Fibroblast of pulmonary artery (primary cell): ENCODE results near the gene UBE3C.

Experiments
- DNase-seq: peaks from one replicate; pipeline ENCODE4 v3.0.0-alpha.2; 2010; ENCODE audit warnings: low read depth
- H3K4me3 ChIP-seq: replicated peaks from 2 replicates; pipeline ENCODE4 v1.5.1; 2011; ENCODE audit warnings: low read depth, mild to moderate bottlenecking, control low read depth, low read length, moderate library complexity
- TF ChIP-seq, protein P1 (sequence below): IDR thresholded peaks from 2 replicates; pipeline ENCODE4 v1.5.1; 2011; ENCODE audit warnings: mild to moderate bottlenecking, control low read depth, low read length, inconsistent platforms; ENCODE audit errors: missing control alignments

UBE3C gene

DNA sequence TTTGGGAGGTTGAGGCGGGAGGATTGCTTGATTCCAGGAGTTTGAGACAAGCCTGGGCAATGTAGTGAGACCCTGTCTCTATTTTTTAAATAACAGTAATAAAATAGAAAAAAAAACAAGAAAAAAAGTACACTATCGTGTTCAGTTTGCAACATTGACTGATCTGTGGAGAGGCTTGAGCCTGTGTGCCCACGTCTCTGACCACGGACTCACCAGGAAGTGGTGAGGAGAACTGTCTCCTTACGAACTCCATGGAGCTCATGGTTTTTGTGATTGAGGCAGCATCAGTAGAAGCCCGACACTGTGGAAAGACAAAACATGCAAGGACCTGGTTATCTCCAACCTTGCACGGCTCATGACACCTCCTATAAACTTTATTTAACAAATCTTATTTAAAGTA lies 174.2 kb downstream of the UBE3C start:
- TF ChIP-seq, protein P1, sequence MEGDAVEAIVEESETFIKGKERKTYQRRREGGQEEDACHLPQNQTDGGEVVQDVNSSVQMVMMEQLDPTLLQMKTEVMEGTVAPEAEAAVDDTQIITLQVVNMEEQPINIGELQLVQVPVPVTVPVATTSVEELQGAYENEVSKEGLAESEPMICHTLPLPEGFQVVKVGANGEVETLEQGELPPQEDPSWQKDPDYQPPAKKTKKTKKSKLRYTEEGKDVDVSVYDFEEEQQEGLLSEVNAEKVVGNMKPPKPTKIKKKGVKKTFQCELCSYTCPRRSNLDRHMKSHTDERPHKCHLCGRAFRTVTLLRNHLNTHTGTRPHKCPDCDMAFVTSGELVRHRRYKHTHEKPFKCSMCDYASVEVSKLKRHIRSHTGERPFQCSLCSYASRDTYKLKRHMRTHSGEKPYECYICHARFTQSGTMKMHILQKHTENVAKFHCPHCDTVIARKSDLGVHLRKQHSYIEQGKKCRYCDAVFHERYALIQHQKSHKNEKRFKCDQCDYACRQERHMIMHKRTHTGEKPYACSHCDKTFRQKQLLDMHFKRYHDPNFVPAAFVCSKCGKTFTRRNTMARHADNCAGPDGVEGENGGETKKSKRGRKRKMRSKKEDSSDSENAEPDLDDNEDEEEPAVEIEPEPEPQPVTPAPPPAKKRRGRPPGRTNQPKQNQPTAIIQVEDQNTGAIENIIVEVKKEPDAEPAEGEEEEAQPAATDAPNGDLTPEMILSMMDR, result no peak
- DNase-seq, result no peak
- no peak overlapping the region for H3K4me3 ChIP-seq

DNA sequence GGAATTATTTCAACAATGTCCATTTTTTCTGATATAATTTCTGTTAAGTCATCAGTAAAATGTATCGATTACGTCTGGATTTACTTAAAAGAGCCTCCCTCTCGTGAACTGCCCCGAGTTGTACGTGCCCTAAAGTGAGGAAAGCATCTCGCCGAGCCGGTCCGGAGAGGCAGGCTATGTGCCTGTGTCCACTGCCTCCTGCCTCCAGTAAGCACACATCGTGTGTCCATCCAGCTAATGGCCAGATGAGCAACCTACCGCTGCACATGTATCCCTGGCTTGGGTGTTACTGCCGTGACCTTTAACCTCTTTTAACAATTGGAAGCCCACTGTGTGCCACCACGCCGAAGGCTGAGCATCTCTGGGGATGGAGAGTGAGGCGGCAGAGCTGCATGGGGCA lies 174.9 kb downstream of the UBE3C start:
- no peak overlapping the region for H3K4me3 ChIP-seq
- TF ChIP-seq, protein P1, result no peak
- no peak for DNase-seq

DNA sequence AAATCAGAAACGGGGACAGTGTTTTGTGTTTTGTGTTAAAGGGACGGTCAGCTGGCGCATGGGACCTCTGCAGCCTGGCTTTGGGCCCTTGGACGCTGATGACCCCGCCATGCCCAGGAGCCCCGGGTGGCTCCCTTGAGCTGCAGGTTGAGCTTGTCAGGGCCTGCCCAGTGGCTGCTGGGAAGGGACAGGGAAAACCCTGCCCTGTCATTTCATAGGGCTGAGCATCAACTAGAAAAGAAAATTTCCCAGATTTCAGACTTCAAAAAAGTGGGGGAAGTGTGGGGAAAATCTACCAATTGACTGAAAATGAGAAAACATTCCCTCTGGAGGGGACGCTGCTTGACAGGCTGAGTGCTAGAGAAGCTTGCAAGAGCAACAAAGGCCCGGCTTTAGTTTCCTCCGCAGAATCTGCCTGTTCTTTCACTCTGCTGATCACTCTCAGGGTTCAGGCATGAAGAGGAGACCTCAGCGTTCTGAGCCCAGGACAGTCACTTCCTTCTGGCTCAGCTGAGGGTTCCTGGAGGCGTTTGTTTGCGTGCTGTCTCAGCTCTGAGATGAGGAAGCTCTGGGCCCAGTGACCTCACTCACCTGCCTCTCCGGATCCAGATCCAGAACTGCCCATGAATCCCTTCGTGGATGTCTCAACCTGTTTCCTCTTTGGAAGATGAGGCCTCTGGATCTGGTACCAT lies 179.4 kb downstream of the UBE3C start:
- TF ChIP-seq, protein P1, result no peak
- H3K4me3 ChIP-seq, result no peak overlapping the region
- no peak for DNase-seq
